ENCODE results near the gene MANBA. TPM values are rescaled to one million over a fixed set of nuclear protein-coding genes. Genes with fewer than 3 reads are reported as not detected.

MANBA gene
- total RNA-seq, 1 experiment from 2014 or later = 11.2 TPM

GRCh38 chr4:102657206-102657605, 103.6 kb downstream of the MANBA start:
- intact Hi-C loops (cut with micrococcal nuclease) = no loop called here
- no peak for DNase-seq (ENCODE audit: unreplicated experiment)
- no peak overlapping the region for H3K4me3 Mint-ChIP-seq (ENCODE audit: unreplicated experiment)
- H3K9me3 Mint-ChIP-seq (ENCODE audit: unreplicated experiment) = no peaks in the 10 kb centered on the region
- no peak overlapping the region for H3K27ac Mint-ChIP-seq (ENCODE audit: low read depth, unreplicated experiment)
- peaks cover 8% of the 10 kb centered on the region for H3K36me3 Mint-ChIP-seq (ENCODE audit: insufficient read depth, unreplicated experiment)
- H3K27me3 Mint-ChIP-seq (ENCODE audit: insufficient read depth, unreplicated experiment) = no peaks in the 10 kb centered on the region
- CTCF ChIA-PET = no interaction called here
- TF ChIP-seq CTCF (IDR thresholded peaks at IDR 0.05; ENCODE audit: unreplicated experiment) = no peak
- H3K4me1 Mint-ChIP-seq (ENCODE audit: insufficient read depth, unreplicated experiment) = no peaks in the 10 kb centered on the region
- POLR2A ChIA-PET = no interaction called here
- BruUV-seq (replicated peaks) = no TSS peak

- H3K4me1 Mint-ChIP-seq (ENCODE audit: insufficient read depth, unreplicated experiment) = no peaks in the 10 kb centered on the region
- H3K36me3 Mint-ChIP-seq (ENCODE audit: insufficient read depth, unreplicated experiment) = peaks cover 21% of the 10 kb centered on the region
- TF ChIP-seq CTCF (IDR thresholded peaks at IDR 0.05; ENCODE audit: unreplicated experiment) = no peak
- peaks cover 8% of the 10 kb centered on the region for H3K9me3 Mint-ChIP-seq (ENCODE audit: unreplicated experiment)
- H3K27ac Mint-ChIP-seq (ENCODE audit: low read depth, unreplicated experiment) = no peak overlapping the region
- POLR2A ChIA-PET = no interaction called here
- intact Hi-C loops (cut with micrococcal nuclease) = no loop called here
- no peaks in the 10 kb centered on the region for H3K27me3 Mint-ChIP-seq (ENCODE audit: insufficient read depth, unreplicated experiment)
- no TSS peak for BruUV-seq (replicated peaks)
- no peak overlapping the region for H3K4me3 Mint-ChIP-seq (ENCODE audit: unreplicated experiment)
- CTCF ChIA-PET = no interaction called here
- no peak for DNase-seq (ENCODE audit: unreplicated experiment)
Measured at GRCh38 chr4:102647117-102647516, 113.7 kb downstream of the MANBA start.

- peaks cover 7% of the 10 kb centered on the region for H3K4me1 Mint-ChIP-seq (ENCODE audit: insufficient read depth, unreplicated experiment)
- H3K27me3 Mint-ChIP-seq (ENCODE audit: insufficient read depth, unreplicated experiment) = no peaks in the 10 kb centered on the region
- H3K4me3 Mint-ChIP-seq (ENCODE audit: unreplicated experiment) = no peak overlapping the region
- ChIA-PET POLR2A (interaction anchor here (1.1 kb wide), 1 partner anchor 12 kb away, joined by 3 read pairs; no protein-coding TSS in a partner anchor), CTCF (interaction anchor here (0.8 kb wide), 1 partner anchor 12 kb away, joined by 5 read pairs; no protein-coding TSS in a partner anchor)
- H3K36me3 Mint-ChIP-seq (ENCODE audit: insufficient read depth, unreplicated experiment) = peaks cover 10% of the 10 kb centered on the region
- peaks cover 16% of the 10 kb centered on the region for H3K9me3 Mint-ChIP-seq (ENCODE audit: unreplicated experiment)
- DNase-seq (ENCODE audit: unreplicated experiment) = no peak
- H3K27ac Mint-ChIP-seq (ENCODE audit: low read depth, unreplicated experiment) = no peak overlapping the region
- intact Hi-C loops (cut with micrococcal nuclease) = no loop called here
- BruUV-seq (replicated peaks) = no TSS peak
- TF ChIP-seq CTCF (IDR thresholded peaks at IDR 0.05; ENCODE audit: unreplicated experiment) = no peak
Measured at GRCh38 chr4:102642631-102643298, 118.0 kb downstream of the MANBA start.

GRCh38 chr4:102641793-102642192, 119.0 kb downstream of the MANBA start:
- POLR2A ChIA-PET = no interaction called here
- H3K9me3 Mint-ChIP-seq (ENCODE audit: unreplicated experiment) = peaks cover 16% of the 10 kb centered on the region
- no TSS peak for BruUV-seq (replicated peaks)
- H3K27me3 Mint-ChIP-seq (ENCODE audit: insufficient read depth, unreplicated experiment) = no peaks in the 10 kb centered on the region
- intact Hi-C loops (cut with micrococcal nuclease) = no loop called here
- H3K4me3 Mint-ChIP-seq (ENCODE audit: unreplicated experiment) = no peak overlapping the region
- H3K27ac Mint-ChIP-seq (ENCODE audit: low read depth, unreplicated experiment) = no peak overlapping the region
- CTCF ChIA-PET = interaction anchor here (0.6 to 0.8 kb wide), 4 partner anchors 11 to 779 kb away, joined by 3 to 5 read pairs (median 4); no protein-coding TSS in a partner anchor
- H3K4me1 Mint-ChIP-seq (ENCODE audit: insufficient read depth, unreplicated experiment) = peaks cover 7% of the 10 kb centered on the region
- TF ChIP-seq CTCF (IDR thresholded peaks at IDR 0.05; ENCODE audit: unreplicated experiment) = no peak
- DNase-seq (ENCODE audit: unreplicated experiment) = no peak
- H3K36me3 Mint-ChIP-seq (ENCODE audit: insufficient read depth, unreplicated experiment) = peaks cover 5% of the 10 kb centered on the region

Data from MCF 10A (cell line).